GM19099 (cell line): ENCODE measurements around the gene ASTN1.

ENCODE experiments used
- POLR2A ChIP-seq: IDR thresholded peaks from 3 replicates; pipeline ENCODE4 v1.6.1; 2011; ENCODE audit warnings: low read depth; ENCODE audit not compliant: insufficient read length; ENCODE audit errors: extremely low read depth

Gene ASTN1

GRCh38 chr1:177164380-177165068 lies at the start of gene ASTN1:
Gene ASTN1, minus strand, starts transcription at chr1:177164712. Its CDS starts 36 bp downstream, at chr1:177164676.
- no peak for TF ChIP-seq POLR2A

- no peak for TF ChIP-seq POLR2A
Measured at GRCh38 chr1:177211231-177211630, 46.7 kb upstream of the ASTN1 start.

DNA sequence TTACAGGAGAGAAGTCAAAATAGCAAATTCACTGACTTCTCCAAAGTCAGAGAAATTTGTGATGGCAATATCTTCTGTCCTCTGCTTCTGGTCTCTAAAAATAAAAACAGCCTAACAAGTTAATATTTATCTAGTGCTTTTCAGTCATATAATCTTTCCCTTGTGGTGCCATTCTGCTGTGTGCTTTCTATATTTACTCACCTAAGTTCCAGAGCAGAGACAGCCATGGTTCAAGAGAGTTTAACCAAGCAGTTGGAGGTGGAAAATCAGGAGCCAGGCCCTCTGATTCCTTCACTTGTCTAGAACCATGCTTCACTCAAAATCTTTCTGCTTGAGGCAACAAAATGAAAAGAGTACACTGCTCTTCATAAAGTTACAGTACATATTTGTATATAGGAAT lies 45.6 kb upstream of the ASTN1 start:
- no peak for TF ChIP-seq POLR2A

GRCh38 chr1:177209357-177209756 lies 44.8 kb upstream of the ASTN1 start:
- TF ChIP-seq POLR2A = no peak

GRCh38 chr1:177208920-177209319 lies 44.4 kb upstream of the ASTN1 start:
- no peak for TF ChIP-seq POLR2A

DNA sequence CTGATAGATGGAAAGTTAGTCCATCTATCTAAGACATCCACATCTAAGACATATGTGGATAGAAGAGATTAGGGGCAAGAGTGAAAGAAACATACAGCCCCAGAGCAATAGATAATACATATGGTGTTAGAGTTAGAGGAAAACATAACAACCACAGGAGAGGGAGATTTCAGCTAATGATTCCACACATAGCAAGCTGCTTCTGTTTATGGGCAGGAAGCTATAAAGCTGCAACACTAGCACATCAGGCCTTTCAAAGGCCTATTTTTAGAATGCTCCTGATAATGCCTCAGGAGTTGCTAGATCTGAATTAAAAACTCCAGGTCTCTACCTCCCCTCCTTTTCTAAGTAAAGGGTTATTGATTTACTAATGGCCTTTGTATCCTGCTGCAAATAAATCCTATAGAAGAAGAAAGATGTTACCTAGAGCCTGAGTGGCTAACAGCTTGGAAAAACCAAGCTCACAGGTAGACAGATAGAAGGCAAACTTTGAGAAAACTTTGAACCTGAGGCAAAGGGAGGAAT lies 42.4 kb upstream of the ASTN1 start:
- no peak for TF ChIP-seq POLR2A

DNA sequence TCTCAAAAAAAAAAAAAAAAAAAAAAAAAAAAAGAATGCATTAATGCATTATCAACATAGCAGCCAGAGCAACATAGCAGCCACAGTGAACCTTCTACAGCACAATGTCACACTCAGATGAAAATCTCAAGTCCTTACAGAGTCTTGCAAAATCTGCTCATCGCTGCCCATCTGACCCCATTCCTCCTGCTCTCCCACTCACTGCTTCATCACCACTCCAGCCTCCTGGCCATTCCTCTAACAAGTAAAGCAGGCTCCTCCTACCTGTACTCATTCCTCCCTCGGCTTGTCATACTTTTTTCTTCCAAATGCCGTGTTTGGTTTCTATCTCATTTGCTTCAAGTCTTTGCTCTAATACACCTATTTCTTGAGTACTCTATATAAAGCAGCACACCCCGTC lies 35.8 kb upstream of the ASTN1 start:
- no peak for TF ChIP-seq POLR2A

DNA sequence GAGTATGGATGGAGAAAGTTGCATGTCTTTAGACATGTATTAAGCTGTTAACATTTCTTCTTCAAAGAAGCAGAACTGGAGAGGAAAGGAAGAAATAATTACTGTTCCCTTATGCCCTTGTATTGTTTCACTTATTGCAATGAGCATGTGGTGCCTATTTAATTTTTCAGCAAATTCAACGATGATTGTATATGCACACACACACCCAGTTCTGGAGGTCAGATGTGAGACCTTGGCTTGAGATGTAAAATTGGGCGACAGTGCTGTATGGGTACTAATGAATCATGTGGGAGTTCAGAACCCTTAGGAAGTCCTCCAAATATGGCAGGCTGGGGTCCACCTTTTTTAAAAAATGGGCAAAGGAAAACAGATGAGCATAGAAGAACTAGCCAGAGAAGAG lies 33.7 kb upstream of the ASTN1 start:
- no peak for TF ChIP-seq POLR2A

DNA sequence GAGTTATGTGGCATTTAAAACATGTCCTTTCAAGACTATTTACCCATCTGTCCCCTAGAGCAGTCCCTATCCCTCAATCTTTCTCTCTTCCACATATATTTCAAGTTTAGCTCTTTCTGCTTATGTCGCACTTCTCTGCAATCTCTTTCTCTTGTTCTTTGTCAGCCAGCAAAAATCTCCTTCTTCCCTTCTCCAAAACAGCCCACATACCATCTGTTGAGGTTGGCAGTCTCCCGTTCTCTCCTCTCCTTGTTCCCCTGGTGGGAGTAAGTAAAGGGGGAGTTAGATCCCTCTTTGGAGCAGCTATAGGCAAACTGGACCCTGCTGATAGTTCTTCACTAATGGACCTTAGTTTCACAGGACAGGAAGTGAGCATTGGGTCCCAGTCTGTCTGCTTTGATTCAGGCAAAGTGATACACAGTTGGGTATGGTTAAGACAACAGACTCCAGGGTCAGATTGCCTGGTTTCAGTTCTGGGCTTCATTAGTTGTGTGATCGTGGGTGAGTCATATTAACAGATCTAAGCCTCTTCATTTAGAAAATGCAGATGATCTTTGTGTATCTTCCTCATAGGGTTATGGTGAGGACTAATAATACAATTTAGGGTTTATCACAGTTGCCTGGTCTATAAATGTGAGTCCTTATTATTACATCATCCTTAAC lies 25.9 kb upstream of the ASTN1 start:
- no peak for TF ChIP-seq POLR2A

GRCh38 chr1:177186639-177187038 lies 22.1 kb upstream of the ASTN1 start:
- no peak for TF ChIP-seq POLR2A

GRCh38 chr1:177185209-177185608 lies 20.7 kb upstream of the ASTN1 start:
- TF ChIP-seq POLR2A = no peak

DNA sequence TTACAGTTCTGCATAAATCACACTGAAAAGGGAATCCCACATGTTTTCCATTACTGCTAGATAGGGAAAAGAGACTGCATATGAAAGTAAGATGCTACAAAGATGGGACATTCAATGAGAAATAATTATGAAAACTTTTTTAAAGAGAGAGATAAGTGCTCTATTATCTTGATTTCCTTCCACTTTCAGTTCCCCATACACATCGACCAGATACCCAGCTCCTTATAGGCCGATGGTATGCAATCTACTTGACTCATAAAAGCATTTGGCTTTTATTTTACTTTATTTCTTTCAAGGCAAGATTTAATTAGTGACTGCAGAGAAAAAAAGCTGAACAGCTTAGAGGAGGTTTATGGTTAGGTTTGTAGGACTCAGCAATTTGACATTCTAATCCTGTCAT lies 19.3 kb upstream of the ASTN1 start:
- no peak for TF ChIP-seq POLR2A

- TF ChIP-seq POLR2A = no peak
Measured at GRCh38 chr1:177181631-177182291, 17.2 kb upstream of the ASTN1 start.

GRCh38 chr1:177181280-177181630 lies 16.7 kb upstream of the ASTN1 start:
- no peak for TF ChIP-seq POLR2A

- TF ChIP-seq POLR2A = no peak
Measured at GRCh38 chr1:177174921-177175634, 10.6 kb upstream of the ASTN1 start.
